Measurements from ENCODE around the gene SNX1.

GRCh38 chr15:64133623-64134344 is 38.0 kb downstream of the SNX1 start:
- TF ChIP-seq ZFP3 (CRISPR knock-in tag; IDR thresholded peaks at IDR 0.05) (no peak), OSR1 (CRISPR knock-in tag; IDR thresholded peaks at IDR 0.05) (no peak), TCF4 (CRISPR knock-in tag; IDR thresholded peaks at IDR 0.05; ENCODE audit: borderline replicate concordance) (no peak)

All from SK-N-SH treated with all-trans-retinoic acid at 6 μM for 48 hours (cell line).